SK-N-DZ (cell line): ENCODE measurements around the gene CCDC169. TPM values are rescaled to one million over a fixed set of nuclear protein-coding genes. Genes with fewer than 3 reads are reported as not detected.
"Not testable (repeated sequence)": the region's sequence is repeated elsewhere in the genome, so short reads cannot be mapped to it uniquely, and the experiment has no call there.

Source experiments
- DNase-seq: peaks from one replicate; pipeline ENCODE4 v3.0.0-alpha.2; 2015; ENCODE audit warnings: low spot score
- polyA plus RNA-seq, 2 experiments: library from polyadenylated mRNA; depleted of rRNA; stranded (reverse); fragments of >200 nt; gene quantifications; 2 replicates each; pipeline ENCODE4 v1.2.3, GENCODE V29; 2014

The CCDC169 gene
- 7.0 and 7.2 TPM in 2 replicates for polyA plus RNA-seq (2014; cell fraction: cytosol; rRNA removed)
- 5.0 and 10.0 TPM in 2 replicates for polyA plus RNA-seq (2014; cell fraction: nucleus; rRNA removed)

GRCh38 chr13:36297366-36298338, at the start of gene CCDC169:
Gene CCDC169, minus strand, starts transcription at chr13:36297814. Its CDS starts 95 bp downstream, at chr13:36297719.
- peak; percentile 67 for DNase-seq

- DNase-seq: peak; percentile 95
These were observed 48.8 kb upstream of the CCDC169 start, which contains the start of gene SPART for GRCh38 chr13:36346222-36347083. Gene SPART, minus strand, starts transcription at chr13:36346394. Its CDS starts 10,564 bp downstream, at chr13:36335830.

- DNase-seq: peak; percentile 64
These were observed 48.0 kb upstream of the CCDC169 start for GRCh38 chr13:36345438-36346221.

- no peak for DNase-seq
These were observed 47.3 kb upstream of the CCDC169 start for GRCh38 chr13:36344886-36345437.

- DNase-seq: no peak
These were observed 46.6 kb upstream of the CCDC169 start for GRCh38 chr13:36344173-36344572.

GRCh38 chr13:36343766-36344165, 46.2 kb upstream of the CCDC169 start:
- peak; percentile 10 for DNase-seq

GRCh38 chr13:36342715-36343114, 45.1 kb upstream of the CCDC169 start:
- DNase-seq: no peak

GRCh38 chr13:36341718-36342117, 44.1 kb upstream of the CCDC169 start:
- DNase-seq: no peak

- DNase-seq: no peak
These were observed 42.1 kb upstream of the CCDC169 start for GRCh38 chr13:36339600-36340155.

- no peak for DNase-seq
These were observed 40.5 kb upstream of the CCDC169 start for GRCh38 chr13:36337938-36338641.

- no peak for DNase-seq
These were observed 35.4 kb upstream of the CCDC169 start for GRCh38 chr13:36332986-36333385.

GRCh38 chr13:36332255-36332654, 34.6 kb upstream of the CCDC169 start:
- DNase-seq: not testable (repeated sequence)

GRCh38 chr13:36331280-36331679, 33.7 kb upstream of the CCDC169 start:
- DNase-seq: no peak

GRCh38 chr13:36329361-36329760, 31.7 kb upstream of the CCDC169 start:
- no peak for DNase-seq

GRCh38 chr13:36328821-36329220, 31.2 kb upstream of the CCDC169 start:
- no peak for DNase-seq

- DNase-seq: no peak
These were observed 28.3 kb upstream of the CCDC169 start for GRCh38 chr13:36325912-36326311.

- not testable (repeated sequence) for DNase-seq
These were observed 27.3 kb upstream of the CCDC169 start for GRCh38 chr13:36324881-36325280.

- DNase-seq: no peak
These were observed 26.4 kb upstream of the CCDC169 start for GRCh38 chr13:36323951-36324566.

GRCh38 chr13:36323408-36323807, 25.8 kb upstream of the CCDC169 start:
- no peak for DNase-seq
